ENCODE measurements around the gene FAM118A.
"Not testable (repeated sequence)": the region's sequence is repeated elsewhere in the genome, so short reads cannot be mapped to it uniquely, and the experiment has no call there.

The FAM118A gene

GRCh38 chr22:45331486-45331885 lies 21.8 kb downstream of the FAM118A start:
- no peak for DNase-seq (ENCODE audit: low spot score)

DNA sequence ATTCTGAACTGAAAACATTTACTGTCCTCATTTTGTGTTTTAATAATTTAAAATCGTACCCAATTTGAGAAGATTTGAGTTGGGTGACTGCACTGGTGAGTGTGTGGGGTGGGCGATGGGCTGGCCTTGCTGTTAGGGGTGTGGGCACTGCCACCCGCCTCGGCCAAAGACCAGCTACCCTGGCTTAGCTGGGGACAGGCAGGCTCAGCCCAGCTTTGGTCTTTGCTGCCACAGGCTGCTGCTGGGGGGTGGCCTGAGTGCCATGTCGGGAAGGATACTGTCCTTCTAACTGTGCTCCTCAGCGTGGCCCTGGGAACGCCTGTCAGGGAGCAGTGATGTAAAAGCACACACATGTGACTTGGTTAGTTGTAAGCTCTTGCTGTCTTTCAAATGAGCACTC lies 22.3 kb downstream of the FAM118A start:
- no peak for DNase-seq (ENCODE audit: low spot score)

DNA sequence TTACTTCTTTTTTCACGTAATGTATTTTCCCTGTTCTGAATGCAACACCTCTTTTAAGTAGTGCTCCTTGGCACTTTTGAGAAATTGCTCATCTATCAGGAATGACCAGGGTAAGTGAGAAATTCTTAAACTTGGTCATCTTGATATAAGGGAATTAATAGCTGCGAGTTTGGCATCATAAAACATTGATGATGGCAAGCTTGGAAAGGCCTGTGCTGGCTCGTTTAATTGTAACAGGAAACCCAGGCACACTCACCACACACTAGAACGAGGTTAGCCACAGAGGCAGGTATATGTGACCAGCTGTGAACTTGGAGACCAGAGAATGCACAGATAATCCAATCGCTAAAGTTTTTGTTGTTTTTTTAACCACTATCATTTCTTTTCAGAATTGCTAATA lies 24.3 kb downstream of the FAM118A start:
- no peak for DNase-seq (ENCODE audit: low spot score)

DNA sequence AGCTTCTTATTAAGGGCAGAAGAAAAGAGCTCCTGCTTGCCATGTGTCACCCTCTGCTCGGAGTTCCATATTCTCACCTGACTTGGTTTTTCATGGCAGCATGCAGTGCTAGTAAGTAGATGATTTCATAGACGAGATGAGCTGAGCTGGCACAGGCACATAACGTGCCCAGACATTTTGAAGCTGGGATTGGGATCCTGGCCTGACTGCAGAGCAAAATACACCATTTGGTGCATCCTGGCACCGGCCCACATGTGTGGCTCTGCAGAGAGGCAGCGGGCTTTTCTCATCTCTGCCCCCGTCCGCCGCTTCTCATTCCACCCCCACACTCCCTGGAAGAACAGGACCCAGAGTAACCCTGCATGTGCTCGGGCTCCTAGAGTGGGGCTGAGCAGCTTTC lies 24.8 kb downstream of the FAM118A start:
- no peak for DNase-seq (ENCODE audit: low spot score)

GRCh38 chr22:45335021-45335818 lies 25.5 kb downstream of the FAM118A start:
- no peak for DNase-seq (ENCODE audit: low spot score)

- DNase-seq (ENCODE audit: low spot score), result no peak
Observed at GRCh38 chr22:45335854-45336522, 26.3 kb downstream of the FAM118A start.

GRCh38 chr22:45336971-45337431 lies 27.3 kb downstream of the FAM118A start:
- DNase-seq (ENCODE audit: low spot score), result no peak

DNA sequence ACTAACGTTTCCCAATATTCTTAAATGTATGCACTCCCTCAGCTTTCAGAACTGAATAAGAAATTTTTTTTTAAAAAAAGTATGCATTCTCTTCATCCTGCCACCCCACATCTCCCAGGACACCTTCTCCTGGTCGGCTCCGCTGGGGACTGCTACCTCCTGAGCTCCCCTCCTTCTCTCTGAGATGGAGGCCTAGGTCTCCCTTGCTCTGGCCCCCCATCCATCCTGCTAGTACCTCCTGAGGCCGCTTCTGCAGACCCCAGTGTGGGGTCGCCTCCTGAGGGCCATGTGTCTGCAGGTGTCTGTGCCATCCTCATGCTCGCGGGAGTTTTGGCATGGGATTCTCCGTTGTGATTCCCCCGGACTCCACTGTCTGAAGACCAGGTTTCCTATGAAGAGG lies 27.8 kb downstream of the FAM118A start:
- no peak for DNase-seq (ENCODE audit: low spot score)

DNA sequence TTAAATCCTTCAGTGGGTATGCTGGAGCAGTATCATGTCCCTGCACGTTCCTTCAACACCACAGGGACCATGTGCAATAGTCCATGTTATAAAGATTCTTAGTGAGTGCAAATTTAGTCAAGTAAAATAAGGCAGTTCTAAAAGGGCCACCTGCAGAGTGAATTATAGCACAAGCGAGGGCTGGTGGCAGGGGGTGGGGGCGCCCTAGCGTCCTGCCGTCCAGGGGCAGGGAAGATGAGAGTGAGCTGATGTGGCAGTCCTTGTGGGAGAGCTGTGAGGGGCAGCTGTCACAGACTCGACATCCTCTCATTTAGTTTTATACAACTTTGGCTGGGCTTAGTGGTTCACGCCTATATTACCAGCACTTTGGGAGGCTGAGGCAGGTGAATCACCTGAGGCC lies 29.1 kb downstream of the FAM118A start:
- DNase-seq (ENCODE audit: low spot score), result no peak

- no peak for DNase-seq (ENCODE audit: low spot score)
Observed at GRCh38 chr22:45340323-45340722, 30.6 kb downstream of the FAM118A start.

- DNase-seq (ENCODE audit: low spot score), result no peak
Observed at GRCh38 chr22:45341498-45341897, 31.8 kb downstream of the FAM118A start.

DNA sequence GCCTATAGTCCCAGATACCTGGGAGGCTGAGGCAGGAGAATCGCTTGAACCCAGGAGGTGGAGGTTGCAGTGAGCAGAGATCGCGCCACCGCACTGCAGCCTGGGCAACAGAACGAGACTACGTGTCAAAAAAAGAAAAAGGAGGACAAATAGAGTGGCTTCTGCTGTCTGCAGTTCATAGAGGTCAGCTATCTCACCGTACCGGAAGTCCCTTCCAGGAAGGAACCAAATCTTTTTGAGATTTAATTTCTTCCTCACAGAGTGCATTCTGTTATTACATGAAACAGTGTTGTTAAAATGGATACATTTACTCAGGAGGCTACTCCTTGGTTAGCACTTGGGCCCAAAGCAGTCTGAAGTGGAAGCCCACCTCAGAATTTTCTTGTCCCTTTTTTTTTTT lies 33.4 kb downstream of the FAM118A start:
- DNase-seq (ENCODE audit: low spot score), result no peak

- no peak for DNase-seq (ENCODE audit: low spot score)
Observed at GRCh38 chr22:45344334-45344733, 34.6 kb downstream of the FAM118A start.

GRCh38 chr22:45349916-45350315 lies 40.2 kb downstream of the FAM118A start:
- DNase-seq (ENCODE audit: low spot score), result no peak

DNA sequence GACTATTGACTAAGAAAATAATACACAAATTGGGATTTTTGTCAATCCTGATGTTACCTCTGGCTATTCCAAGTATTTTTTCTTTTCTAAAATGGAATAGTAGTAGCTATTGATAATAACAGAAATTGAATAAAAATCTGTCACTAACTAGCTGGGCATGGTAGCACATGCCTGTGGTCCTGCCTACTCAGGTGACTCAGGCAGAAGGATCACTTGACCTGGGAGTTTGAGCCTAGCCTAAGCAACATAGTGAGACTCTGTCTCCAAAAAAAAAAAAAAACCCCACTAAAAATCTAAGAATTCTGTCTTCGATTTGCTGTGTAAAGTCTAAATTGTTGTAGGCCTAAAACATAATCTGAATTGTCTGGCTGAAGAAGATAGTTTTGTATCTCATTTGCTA lies 42.2 kb downstream of the FAM118A start:
- no peak for DNase-seq (ENCODE audit: low spot score)

DNA sequence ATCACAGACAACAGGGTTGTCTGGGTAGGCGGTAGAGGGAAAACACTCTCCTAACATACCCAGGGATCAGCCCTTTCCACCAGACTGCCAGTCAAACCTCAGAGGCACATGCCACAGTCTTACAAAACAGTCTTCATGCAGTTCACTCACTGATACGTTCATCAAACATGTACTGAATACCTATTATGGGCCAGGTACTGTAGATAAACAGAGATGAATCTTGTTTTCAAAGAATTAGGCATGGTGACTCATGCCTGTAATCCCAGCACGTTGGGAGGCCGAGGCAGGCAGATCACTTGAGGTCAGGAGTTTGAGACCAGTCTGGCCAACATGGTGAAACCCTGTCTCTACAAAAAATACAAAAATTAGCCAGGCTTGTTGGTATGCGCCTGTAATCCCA lies 43.0 kb downstream of the FAM118A start:
- DNase-seq (ENCODE audit: low spot score), result not testable (repeated sequence)

- no peak for DNase-seq (ENCODE audit: low spot score)
Observed at GRCh38 chr22:45353786-45354185, 44.1 kb downstream of the FAM118A start.

GRCh38 chr22:45357490-45357889 lies 47.8 kb downstream of the FAM118A start:
- no peak for DNase-seq (ENCODE audit: low spot score)

- DNase-seq (ENCODE audit: low spot score), result no peak
Observed at GRCh38 chr22:45358127-45358526, 48.4 kb downstream of the FAM118A start.

DNA sequence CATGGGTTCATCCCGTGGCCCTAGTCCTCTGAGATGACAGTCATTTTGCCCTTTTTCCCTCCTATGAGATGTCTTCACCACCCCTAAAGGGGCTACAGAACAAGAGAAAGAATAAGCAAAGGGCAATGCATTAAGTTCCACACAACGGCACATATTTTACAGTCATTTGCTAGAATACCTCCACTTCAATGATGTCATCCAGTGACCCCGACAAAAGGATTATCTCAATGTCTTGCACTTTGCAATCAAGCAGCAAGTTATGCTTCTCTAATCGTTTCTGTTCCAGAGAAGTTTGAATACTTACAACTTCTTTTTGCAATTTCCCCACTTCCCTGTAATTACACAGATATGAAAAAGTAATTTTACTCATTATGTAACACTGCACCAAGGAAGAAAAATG lies 49.9 kb downstream of the FAM118A start:
- no peak for DNase-seq (ENCODE audit: low spot score)

- no peak for DNase-seq (ENCODE audit: low spot score)
Observed at GRCh38 chr22:45366713-45367112, 57.0 kb downstream of the FAM118A start.

DNA sequence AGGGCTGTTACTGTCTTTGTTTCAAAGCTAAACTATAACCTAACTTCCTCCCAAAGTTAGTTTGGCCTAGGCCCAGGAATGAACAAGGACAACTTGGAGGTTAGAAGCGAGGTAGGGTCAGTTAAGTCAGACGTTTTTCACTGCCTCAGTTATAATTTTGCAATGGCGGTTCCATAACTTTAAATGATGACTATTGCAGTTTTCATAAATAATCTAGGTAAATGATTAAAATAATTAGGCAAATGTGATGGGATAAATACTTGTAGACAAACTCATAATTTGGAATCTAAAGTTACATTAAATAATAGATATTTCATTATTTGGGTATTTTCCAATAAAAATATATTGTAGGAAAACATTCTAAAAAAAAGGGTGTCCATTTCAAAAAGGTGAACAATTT lies 63.9 kb downstream of the FAM118A start:
- DNase-seq (ENCODE audit: low spot score), result not testable (repeated sequence)

GRCh38 chr22:45376009-45376408 lies 66.3 kb downstream of the FAM118A start:
- DNase-seq (ENCODE audit: low spot score), result no peak

DNA sequence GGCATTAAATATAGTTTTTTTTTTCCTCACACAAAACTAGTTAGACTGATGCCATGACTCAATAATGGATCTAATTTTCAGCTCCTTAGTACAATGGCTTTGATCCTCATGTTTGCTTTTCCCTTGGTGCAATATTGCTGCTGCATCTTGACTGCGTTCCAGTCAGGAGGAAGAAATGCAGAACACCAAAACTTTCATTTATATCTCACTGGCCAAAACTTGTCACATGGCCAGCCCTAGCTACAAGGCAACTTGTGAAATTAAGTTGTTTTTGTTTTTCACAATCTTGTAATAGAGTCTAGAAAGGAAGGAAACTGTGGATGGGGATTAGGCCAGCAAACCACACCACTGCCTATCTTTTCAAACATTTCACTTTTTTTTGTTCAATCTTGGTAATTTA lies 67.0 kb downstream of the FAM118A start:
- no peak for DNase-seq (ENCODE audit: low spot score)
